ENCODE measurements around the gene GOLGA6L10. TPM values are rescaled to one million over a fixed set of nuclear protein-coding genes. Genes with fewer than 3 reads are reported as not detected.
A peak's percentile ranks its signal among the peaks of the same experiment; 100 is the strongest.
"Not testable (repeated sequence)": the region's sequence is repeated elsewhere in the genome, so short reads cannot be mapped to it uniquely, and the experiment has no call there.

The GOLGA6L10 gene, protein sequence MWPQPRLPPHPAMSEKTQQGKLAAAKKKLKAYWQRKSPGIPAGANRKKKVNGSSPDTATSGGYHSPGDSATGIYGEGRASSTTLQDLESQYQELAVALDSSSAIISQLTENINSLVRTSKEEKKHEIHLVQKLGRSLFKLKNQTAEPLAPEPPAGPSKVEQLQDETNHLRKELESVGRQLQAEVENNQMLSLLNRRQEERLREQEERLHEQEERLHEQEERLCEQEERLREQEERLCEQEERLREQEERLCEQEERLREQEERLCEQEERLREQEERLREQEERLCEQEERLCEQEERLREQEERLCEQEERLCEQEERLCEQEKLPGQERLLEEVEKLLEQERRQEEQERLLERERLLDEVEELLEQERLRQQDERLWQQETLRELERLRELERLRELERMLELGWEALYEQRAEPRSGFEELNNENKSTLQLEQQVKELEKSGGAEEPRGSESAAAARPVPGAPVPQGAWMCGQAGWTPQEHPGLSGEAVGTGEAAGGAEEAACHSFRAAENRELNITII
- total RNA-seq (2021) (2.6 and 3.1 TPM in 2 replicates), Bru-seq, nascent RNA (percentile 40 among the genes with signal in this experiment), BruChase-seq, experiment 1, labeled RNA remaining after a 2-hour chase (percentile 51 among the genes with signal in this experiment), BruChase-seq, experiment 2, labeled RNA remaining after a 6-hour chase (percentile 54 among the genes with signal in this experiment)
- long read RNA-seq, result 0 reads

DNA sequence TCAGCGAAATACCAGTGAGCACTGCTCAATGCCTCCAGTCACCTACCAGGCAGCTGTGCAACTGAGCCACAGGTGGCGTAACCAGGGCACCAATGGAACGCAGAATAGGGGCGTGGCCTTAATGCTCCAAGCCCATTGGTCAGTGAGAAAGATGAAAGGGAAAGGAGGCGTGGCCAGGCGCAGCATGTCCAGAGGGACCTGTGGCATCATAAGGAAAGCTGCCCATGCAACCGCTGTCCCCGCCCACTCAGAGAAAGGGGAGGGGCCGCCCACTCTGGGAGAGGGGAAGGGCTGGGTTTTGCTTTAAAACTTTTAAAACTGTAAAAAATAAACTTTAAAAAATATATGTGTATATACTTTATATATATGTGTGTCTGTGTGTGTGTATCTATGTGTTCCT, at the start of gene GOLGA6L10:
Gene GOLGA6L10 (minus strand): TSS at position 101 of the 400 bp plus-strand sequence. CDS start 100 bp downstream, at position 1.
- POLR2A ChIA-PET (ENCODE audit: low non-redundant PET); BruUV-seq (replicated peaks); H3K4me1 ChIP-seq (ENCODE audit: insufficient read depth, low read length, poor library complexity, severe bottlenecking); intact Hi-C loops (cut with micrococcal nuclease; ENCODE audit: unreplicated experiment); H3K27me3 ChIP-seq (replicated peaks; ENCODE audit: insufficient read depth, low read depth, low read length, poor library complexity); H3K36me3 ChIP-seq (ENCODE audit: insufficient read depth, low read length, poor library complexity, severe bottlenecking); H3K9me3 ChIP-seq (ENCODE audit: low read depth, low read length, poor library complexity, severe bottlenecking); CTCF ChIA-PET; DNase-seq (ENCODE audit: low spot score); H3K4me3 ChIP-seq (ENCODE audit: low read depth, low read length, poor library complexity, severe bottlenecking); H3K27ac ChIP-seq (ENCODE audit: low read depth, low read length, poor library complexity, severe bottlenecking): not testable (repeated sequence)

GRCh38 chr15:82398785-82399184, 49.5 kb upstream of the GOLGA6L10 start:
- TF ChIP-seq EZH2 (IDR thresholded peaks at IDR 0.05; ENCODE audit: borderline replicate concordance, low read depth, low read length, poor library complexity, severe bottlenecking) (no peak), CTCF (conservative IDR thresholded peaks at IDR 0.05; ENCODE audit: low read depth, low read length) (no peak)
- intact Hi-C loops (cut with micrococcal nuclease; ENCODE audit: unreplicated experiment), result no loop called here
- Histone ChIP-seq H3K36me3 (ENCODE audit: insufficient read depth, low read length, poor library complexity, severe bottlenecking) (no peaks in the 10 kb centered on the region), H3K4me3 (ENCODE audit: low read depth, low read length, poor library complexity, severe bottlenecking) (no peak overlapping the region), H3K27ac (ENCODE audit: low read depth, low read length, poor library complexity, severe bottlenecking) (no peak overlapping the region), H3K9me3 (ENCODE audit: low read depth, low read length, poor library complexity, severe bottlenecking) (no peaks in the 10 kb centered on the region), H3K4me1 (ENCODE audit: insufficient read depth, low read length, poor library complexity, severe bottlenecking) (no peaks in the 10 kb centered on the region), H3K27me3 (replicated peaks; ENCODE audit: insufficient read depth, low read depth, low read length, poor library complexity) (no peaks in the 10 kb centered on the region)
- ChIA-PET CTCF (interaction anchor here (0.9 kb wide), 1 partner anchor 17 kb away, joined by 3 read pairs; no protein-coding TSS in a partner anchor), POLR2A (ENCODE audit: low non-redundant PET) (no interaction called here)
- no peak for DNase-seq (ENCODE audit: low spot score)
- BruUV-seq (replicated peaks), result no TSS peak

GRCh38 chr15:82397817-82398216, 48.5 kb upstream of the GOLGA6L10 start:
- H3K36me3 ChIP-seq (ENCODE audit: insufficient read depth, low read length, poor library complexity, severe bottlenecking), result no peaks in the 10 kb centered on the region
- ChIA-PET CTCF (no interaction called here), POLR2A (ENCODE audit: low non-redundant PET) (no interaction called here)
- no peak for TF ChIP-seq CTCF (conservative IDR thresholded peaks at IDR 0.05; ENCODE audit: low read depth, low read length)
- no peak for TF ChIP-seq EZH2 (IDR thresholded peaks at IDR 0.05; ENCODE audit: borderline replicate concordance, low read depth, low read length, poor library complexity, severe bottlenecking)
- no peak overlapping the region for H3K4me3 ChIP-seq (ENCODE audit: low read depth, low read length, poor library complexity, severe bottlenecking)
- H3K9me3 ChIP-seq (ENCODE audit: low read depth, low read length, poor library complexity, severe bottlenecking), result no peaks in the 10 kb centered on the region
- DNase-seq (ENCODE audit: low spot score), result no peak
- no TSS peak for BruUV-seq (replicated peaks)
- H3K27me3 ChIP-seq (replicated peaks; ENCODE audit: insufficient read depth, low read depth, low read length, poor library complexity), result no peaks in the 10 kb centered on the region
- no peaks in the 10 kb centered on the region for H3K4me1 ChIP-seq (ENCODE audit: insufficient read depth, low read length, poor library complexity, severe bottlenecking)
- no peak overlapping the region for H3K27ac ChIP-seq (ENCODE audit: low read depth, low read length, poor library complexity, severe bottlenecking)
- intact Hi-C loops (cut with micrococcal nuclease; ENCODE audit: unreplicated experiment), result no loop called here

- BruUV-seq (replicated peaks); H3K4me3 ChIP-seq (ENCODE audit: low read depth, low read length, poor library complexity, severe bottlenecking); H3K27me3 ChIP-seq (replicated peaks; ENCODE audit: insufficient read depth, low read depth, low read length, poor library complexity); intact Hi-C loops (cut with micrococcal nuclease; ENCODE audit: unreplicated experiment); H3K9me3 ChIP-seq (ENCODE audit: low read depth, low read length, poor library complexity, severe bottlenecking); DNase-seq (ENCODE audit: low spot score); H3K36me3 ChIP-seq (ENCODE audit: insufficient read depth, low read length, poor library complexity, severe bottlenecking); CTCF ChIA-PET; POLR2A ChIA-PET (ENCODE audit: low non-redundant PET); H3K27ac ChIP-seq (ENCODE audit: low read depth, low read length, poor library complexity, severe bottlenecking); H3K4me1 ChIP-seq (ENCODE audit: insufficient read depth, low read length, poor library complexity, severe bottlenecking): not testable (repeated sequence)
Observed at GRCh38 chr15:82395788-82396187, 46.5 kb upstream of the GOLGA6L10 start.

Measured in A673 (cell line).